Ishikawa (cell line): ENCODE measurements around the gene TMEM183A.

ENCODE experiments used
- CEBPB ChIP-seq: IDR thresholded peaks from 2 replicates; pipeline ENCODE4 v1.6.1; 2012
- CREB1 ChIP-seq: IDR thresholded peaks from 2 replicates; pipeline ENCODE4 v1.6.1; 2012; ENCODE audit warnings: low read depth
- EGR1 ChIP-seq: IDR thresholded peaks from 2 replicates; pipeline ENCODE4 v1.6.1; 2012
- EP300 ChIP-seq: IDR thresholded peaks from 2 replicates; pipeline ENCODE4 v1.6.1; 2012; ENCODE audit warnings: borderline replicate concordance
- FOXM1 ChIP-seq: IDR thresholded peaks from 2 replicates; pipeline ENCODE4 v1.6.1; 2012; ENCODE audit warnings: low read depth, borderline replicate concordance
- MAX ChIP-seq: IDR thresholded peaks from 2 replicates; pipeline ENCODE4 v1.6.1; 2012
- NFIC ChIP-seq: IDR thresholded peaks from 2 replicates; pipeline ENCODE4 v1.6.1; 2012
- RAD21 ChIP-seq: IDR thresholded peaks from 2 replicates; pipeline ENCODE4 v1.6.1; 2012; ENCODE audit warnings: low read depth
- REST ChIP-seq: IDR thresholded peaks from 2 replicates; pipeline ENCODE4 v1.6.1; 2012; ENCODE audit warnings: low read depth, mild to moderate bottlenecking
- TAF1 ChIP-seq: IDR thresholded peaks from 2 replicates; pipeline ENCODE4 v1.6.1; 2012; ENCODE audit warnings: low read depth, mild to moderate bottlenecking
- TCF12 ChIP-seq: IDR thresholded peaks from 2 replicates; pipeline ENCODE4 v1.6.1; 2012; ENCODE audit warnings: low read depth
- TEAD4 ChIP-seq: IDR thresholded peaks from 2 replicates; pipeline ENCODE4 v1.6.1; 2012
- YY1 ChIP-seq: IDR thresholded peaks from 2 replicates; pipeline ENCODE4 v1.6.1; 2012; ENCODE audit warnings: low read depth
- ZBTB7A ChIP-seq: IDR thresholded peaks from 2 replicates; pipeline ENCODE4 v1.6.1; 2012; ENCODE audit warnings: low read depth
- TF ChIP-seq, protein P1 (sequence below): IDR thresholded peaks from 2 replicates; pipeline ENCODE4 v1.6.1; 2012

Gene TMEM183A

DNA sequence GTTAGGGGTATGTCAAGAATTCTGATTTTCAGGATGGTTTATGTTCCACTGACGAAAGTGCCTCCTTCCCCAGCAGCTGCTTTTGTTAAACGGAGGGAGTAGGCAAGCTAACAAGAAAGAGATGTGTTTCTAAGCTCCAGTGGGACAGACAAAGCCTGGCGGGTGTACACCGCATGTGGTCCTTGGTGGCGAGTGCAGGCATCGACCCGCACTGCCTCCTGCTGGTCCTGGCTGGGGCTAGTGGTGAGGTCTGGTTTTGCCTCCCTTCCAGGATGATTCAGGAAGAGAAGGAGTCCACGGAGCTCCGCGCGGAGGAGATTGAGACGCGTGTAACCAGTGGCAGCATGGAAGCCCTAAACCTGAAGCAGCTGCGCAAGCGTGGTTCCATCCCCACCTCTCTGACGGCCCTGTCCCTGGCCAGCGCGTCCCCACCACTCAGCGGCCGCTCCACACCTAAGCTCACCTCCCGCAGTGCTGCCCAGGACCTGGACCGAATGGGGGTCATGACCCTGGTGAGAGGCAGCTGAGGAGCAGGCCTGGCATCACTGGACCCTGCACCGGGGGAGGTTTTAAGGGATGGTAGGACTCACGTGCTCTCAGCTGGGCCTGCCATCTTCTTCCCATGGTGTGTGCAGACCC, 48.1 kb downstream of the TMEM183A start:
- TF ChIP-seq CREB1: no peak
- TF ChIP-seq CEBPB: no peak
- TF ChIP-seq, protein P1, sequence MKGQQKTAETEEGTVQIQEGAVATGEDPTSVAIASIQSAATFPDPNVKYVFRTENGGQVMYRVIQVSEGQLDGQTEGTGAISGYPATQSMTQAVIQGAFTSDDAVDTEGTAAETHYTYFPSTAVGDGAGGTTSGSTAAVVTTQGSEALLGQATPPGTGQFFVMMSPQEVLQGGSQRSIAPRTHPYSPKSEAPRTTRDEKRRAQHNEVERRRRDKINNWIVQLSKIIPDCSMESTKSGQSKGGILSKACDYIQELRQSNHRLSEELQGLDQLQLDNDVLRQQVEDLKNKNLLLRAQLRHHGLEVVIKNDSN: no peak
- TF ChIP-seq YY1: no peak
- no peak for TF ChIP-seq TAF1
- TF ChIP-seq MAX: no peak
- no peak for TF ChIP-seq TEAD4
- TF ChIP-seq ZBTB7A: no peak
- TF ChIP-seq NFIC: no peak
- TF ChIP-seq REST: no peak
- TF ChIP-seq EGR1: no peak
- TF ChIP-seq TCF12: no peak
- no peak for TF ChIP-seq EP300
- TF ChIP-seq RAD21: no peak
- TF ChIP-seq FOXM1: no peak

- TF ChIP-seq TEAD4: no peak
- no peak for TF ChIP-seq MAX
- TF ChIP-seq, protein P1: no peak
- TF ChIP-seq RAD21: no peak
- no peak for TF ChIP-seq ZBTB7A
- TF ChIP-seq EGR1: no peak
- TF ChIP-seq EP300: no peak
- no peak for TF ChIP-seq CREB1
- no peak for TF ChIP-seq YY1
- no peak for TF ChIP-seq NFIC
- no peak for TF ChIP-seq FOXM1
- no peak for TF ChIP-seq TAF1
- TF ChIP-seq CEBPB: no peak
- TF ChIP-seq REST: no peak
- TF ChIP-seq TCF12: no peak
These were observed 48.8 kb downstream of the TMEM183A start for GRCh38 chr1:203056012-203056411.

DNA sequence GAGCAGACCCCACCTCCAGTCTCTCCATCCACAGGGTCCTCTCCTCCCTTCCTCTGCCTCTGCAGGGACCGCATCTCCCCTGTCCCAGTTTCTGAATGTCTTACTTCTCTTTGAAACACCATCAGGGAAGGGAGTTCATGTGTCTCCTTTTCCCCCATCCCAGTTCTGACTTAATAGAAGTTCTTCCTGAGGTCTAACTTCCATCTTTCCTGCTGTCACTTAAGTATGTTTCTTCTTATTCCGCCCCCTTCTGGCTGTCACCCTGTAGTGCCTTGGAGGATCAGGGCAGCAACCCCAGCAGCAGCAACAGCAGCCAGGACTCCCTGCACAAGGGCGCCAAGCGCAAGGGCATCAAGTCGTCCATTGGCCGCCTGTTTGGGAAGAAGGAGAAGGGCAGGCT, 49.3 kb downstream of the TMEM183A start:
- no peak for TF ChIP-seq EGR1
- no peak for TF ChIP-seq FOXM1
- no peak for TF ChIP-seq ZBTB7A
- no peak for TF ChIP-seq YY1
- no peak for TF ChIP-seq TCF12
- no peak for TF ChIP-seq CREB1
- TF ChIP-seq, protein P1: no peak
- no peak for TF ChIP-seq TAF1
- TF ChIP-seq REST: no peak
- no peak for TF ChIP-seq RAD21
- no peak for TF ChIP-seq TEAD4
- TF ChIP-seq NFIC: no peak
- TF ChIP-seq MAX: no peak
